PFSK-1 (cell line): ENCODE data around the gene EPSTI1.

Source experiments
- FOXP2 ChIP-seq: optimal IDR thresholded peaks from 2 replicates; pipeline ENCODE3; 2011; ENCODE audit warnings: borderline replicate concordance, control low read depth, inconsistent platforms; ENCODE audit not compliant: insufficient read depth; ENCODE audit errors: extremely low read length, extremely low read depth
- POLR2AphosphoS5 ChIP-seq: IDR thresholded peaks from 2 replicates; pipeline ENCODE4 v1.6.1; 2012; ENCODE audit warnings: low read depth, mild to moderate bottlenecking, control low read depth, low read length, moderate library complexity
- SIN3A ChIP-seq: IDR thresholded peaks from 2 replicates; pipeline ENCODE4 v1.6.1; 2012; ENCODE audit warnings: mild to moderate bottlenecking, low read length, moderate library complexity, borderline replicate concordance; ENCODE audit not compliant: insufficient read depth
- TAF1 ChIP-seq: IDR thresholded peaks from 2 replicates; pipeline ENCODE4 v1.6.1; 2012; ENCODE audit warnings: low read length, control low read depth, borderline replicate concordance; ENCODE audit not compliant: insufficient read depth
- TF ChIP-seq, protein P1 (sequence below), 2 experiments: IDR thresholded peaks; 2 replicates each; pipeline versions ENCODE4 v1.6.1 to v1.8.0; 2011 to 2012; ENCODE audit warnings: low read depth in 2 of 2, low read length in 2 of 2, control low read depth in 1 of 2, inconsistent platforms in 1 of 2, mild to moderate bottlenecking in 1 of 2, moderate library complexity in 1 of 2; ENCODE audit not compliant: insufficient read depth in 1 of 2

DNA sequence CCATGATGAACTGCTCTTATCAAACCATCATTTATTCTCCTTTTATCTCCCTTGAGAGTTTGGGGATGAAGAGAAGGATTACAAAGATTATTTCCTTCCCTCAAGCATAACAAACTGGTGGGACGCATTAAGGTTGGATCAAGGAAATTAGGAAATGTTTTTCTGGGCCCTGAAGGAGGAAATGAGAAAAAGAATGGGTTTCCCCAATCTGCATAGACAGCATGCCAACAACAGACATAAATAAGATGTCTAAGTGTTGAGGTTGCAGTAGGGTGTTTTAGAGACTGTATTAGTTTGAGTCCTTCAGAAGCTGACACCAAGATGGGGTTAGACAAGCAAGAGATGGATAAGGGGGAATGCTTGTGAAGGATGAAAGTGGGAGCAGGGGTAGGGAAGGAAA lies 7.3 kb downstream of the EPSTI1 start:
- TF ChIP-seq TAF1 (no peak), POLR2AphosphoS5 (no peak), SIN3A (no peak), FOXP2 (no peak)
- TF ChIP-seq, protein P1, sequence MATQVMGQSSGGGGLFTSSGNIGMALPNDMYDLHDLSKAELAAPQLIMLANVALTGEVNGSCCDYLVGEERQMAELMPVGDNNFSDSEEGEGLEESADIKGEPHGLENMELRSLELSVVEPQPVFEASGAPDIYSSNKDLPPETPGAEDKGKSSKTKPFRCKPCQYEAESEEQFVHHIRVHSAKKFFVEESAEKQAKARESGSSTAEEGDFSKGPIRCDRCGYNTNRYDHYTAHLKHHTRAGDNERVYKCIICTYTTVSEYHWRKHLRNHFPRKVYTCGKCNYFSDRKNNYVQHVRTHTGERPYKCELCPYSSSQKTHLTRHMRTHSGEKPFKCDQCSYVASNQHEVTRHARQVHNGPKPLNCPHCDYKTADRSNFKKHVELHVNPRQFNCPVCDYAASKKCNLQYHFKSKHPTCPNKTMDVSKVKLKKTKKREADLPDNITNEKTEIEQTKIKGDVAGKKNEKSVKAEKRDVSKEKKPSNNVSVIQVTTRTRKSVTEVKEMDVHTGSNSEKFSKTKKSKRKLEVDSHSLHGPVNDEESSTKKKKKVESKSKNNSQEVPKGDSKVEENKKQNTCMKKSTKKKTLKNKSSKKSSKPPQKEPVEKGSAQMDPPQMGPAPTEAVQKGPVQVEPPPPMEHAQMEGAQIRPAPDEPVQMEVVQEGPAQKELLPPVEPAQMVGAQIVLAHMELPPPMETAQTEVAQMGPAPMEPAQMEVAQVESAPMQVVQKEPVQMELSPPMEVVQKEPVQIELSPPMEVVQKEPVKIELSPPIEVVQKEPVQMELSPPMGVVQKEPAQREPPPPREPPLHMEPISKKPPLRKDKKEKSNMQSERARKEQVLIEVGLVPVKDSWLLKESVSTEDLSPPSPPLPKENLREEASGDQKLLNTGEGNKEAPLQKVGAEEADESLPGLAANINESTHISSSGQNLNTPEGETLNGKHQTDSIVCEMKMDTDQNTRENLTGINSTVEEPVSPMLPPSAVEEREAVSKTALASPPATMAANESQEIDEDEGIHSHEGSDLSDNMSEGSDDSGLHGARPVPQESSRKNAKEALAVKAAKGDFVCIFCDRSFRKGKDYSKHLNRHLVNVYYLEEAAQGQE (IDR thresholded peaks at IDR 0.05; ENCODE audit: insufficient read depth in 1 of 2, low read depth in 2 of 2, low read length in 2 of 2) = no peak
